Measurements from ENCODE around the gene CD244.

CD244 gene

DNA sequence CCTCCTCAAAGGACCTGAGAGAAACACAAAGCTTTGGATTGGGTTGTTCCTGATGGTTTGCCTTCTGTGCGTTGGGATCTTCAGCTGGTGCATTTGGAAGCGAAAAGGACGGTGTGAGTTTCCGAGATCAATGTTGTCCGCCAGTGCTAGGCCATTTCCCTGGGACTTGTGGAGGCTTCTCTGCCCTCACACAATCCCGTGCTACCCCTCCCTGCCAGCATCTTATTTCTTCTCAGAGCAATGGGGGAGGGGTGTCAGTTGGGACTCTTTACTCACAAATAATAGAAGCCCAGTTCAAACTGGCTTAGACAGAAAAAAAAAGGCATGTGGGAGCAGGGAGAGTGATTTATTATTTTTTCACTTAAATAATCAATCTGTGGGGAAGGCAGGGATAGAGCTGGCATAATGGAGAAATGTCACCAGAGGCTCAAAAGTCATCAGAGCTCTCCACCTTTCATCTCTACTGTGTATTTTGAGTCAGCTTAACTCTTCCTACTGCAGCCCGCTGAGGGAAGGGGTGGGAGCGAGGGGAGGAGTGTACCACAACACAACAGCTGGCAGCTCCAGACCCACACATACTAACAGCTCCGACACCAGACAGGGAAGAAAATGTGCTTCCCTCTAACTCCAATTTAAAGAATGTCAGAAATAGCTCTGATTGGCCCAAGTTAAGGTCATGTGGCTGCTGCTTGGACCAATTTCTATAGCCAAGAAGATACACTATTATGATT is 44.3 kb downstream of the CD244 start:
- Histone ChIP-seq H3K4me3 (ENCODE audit: low read depth in 1 of 2, low read length in 2 of 2) (no peak overlapping the region), H3K4me1 (ENCODE audit: control insufficient read depth in 1 of 2, insufficient read depth in 2 of 2, low read length in 2 of 2) (peaks cover 0 to 4% of the 10 kb centered on the region in 2 donors), H3K36me3 (ENCODE audit: control insufficient read depth in 1 of 2, insufficient read depth in 2 of 2, low read length in 2 of 2) (no peaks in the 10 kb centered on the region), H3K27me3 (ENCODE audit: control insufficient read depth in 1 of 2, insufficient read depth in 2 of 2, low read length in 2 of 2) (no peaks in the 10 kb centered on the region), H3K9me3 (ENCODE audit: control insufficient read depth in 1 of 2, low read length in 2 of 2) (no peaks in the 10 kb centered on the region), H3K9ac (ENCODE audit: low read depth in 1 of 2, low read length in 2 of 2) (no peak overlapping the region), H3K27ac (ENCODE audit: low read depth, low read length) (no peak overlapping the region)

DNA sequence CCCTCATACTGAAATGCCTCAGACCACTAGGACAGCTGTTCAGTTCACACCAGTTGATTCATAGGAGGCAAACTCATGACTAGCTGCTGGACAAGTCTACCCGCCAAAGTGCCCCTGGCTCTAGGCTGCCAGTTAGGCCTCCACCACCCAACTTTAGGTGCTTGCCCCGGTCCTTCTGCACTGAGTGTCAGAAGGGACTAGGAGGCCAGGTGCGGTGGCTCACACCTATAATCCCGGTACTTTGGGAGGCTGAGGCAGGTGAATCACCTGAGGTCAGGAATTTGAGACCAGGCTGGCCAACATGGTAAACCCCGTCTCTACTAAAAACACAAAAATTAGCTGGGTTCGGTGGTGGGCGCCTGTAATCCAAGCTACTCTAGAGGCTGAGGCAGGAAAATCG is 47.8 kb downstream of the CD244 start:
- H3K9me3 ChIP-seq (ENCODE audit: control insufficient read depth in 1 of 2, low read length in 2 of 2) = no peaks in the 10 kb centered on the region
- peaks cover 0 to 8% of the 10 kb centered on the region in 2 donors for H3K4me1 ChIP-seq (ENCODE audit: control insufficient read depth in 1 of 2, insufficient read depth in 2 of 2, low read length in 2 of 2)
- H3K27ac ChIP-seq (ENCODE audit: low read depth, low read length) = no peak overlapping the region
- no peak overlapping the region for H3K4me3 ChIP-seq (ENCODE audit: low read depth in 1 of 2, low read length in 2 of 2)
- no peaks in the 10 kb centered on the region for H3K27me3 ChIP-seq (ENCODE audit: control insufficient read depth in 1 of 2, insufficient read depth in 2 of 2, low read length in 2 of 2)
- H3K9ac ChIP-seq (ENCODE audit: low read depth in 1 of 2, low read length in 2 of 2) = no peak overlapping the region
- H3K36me3 ChIP-seq (ENCODE audit: control insufficient read depth in 1 of 2, insufficient read depth in 2 of 2, low read length in 2 of 2) = no peaks in the 10 kb centered on the region

DNA sequence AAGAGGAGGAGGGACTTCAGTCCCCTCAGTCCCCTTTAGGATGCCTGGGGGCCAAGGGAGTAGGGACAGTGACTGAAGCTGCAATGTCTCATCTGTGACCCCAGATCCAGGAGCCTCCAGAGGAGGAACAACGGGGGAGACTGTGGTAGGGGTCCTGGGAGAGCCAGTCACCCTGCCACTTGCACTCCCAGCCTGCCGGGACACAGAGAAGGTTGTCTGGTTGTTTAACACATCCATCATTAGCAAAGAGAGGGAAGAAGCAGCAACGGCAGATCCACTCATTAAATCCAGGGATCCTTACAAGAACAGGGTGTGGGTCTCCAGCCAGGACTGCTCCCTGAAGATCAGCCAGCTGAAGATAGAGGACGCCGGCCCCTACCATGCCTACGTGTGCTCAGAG is 48.4 kb downstream of the CD244 start:
- Histone ChIP-seq H3K9ac (ENCODE audit: low read depth in 1 of 2, low read length in 2 of 2) (no peak overlapping the region), H3K4me1 (ENCODE audit: control insufficient read depth in 1 of 2, insufficient read depth in 2 of 2, low read length in 2 of 2) (peaks cover 0 to 8% of the 10 kb centered on the region in 2 donors), H3K27me3 (ENCODE audit: control insufficient read depth in 1 of 2, insufficient read depth in 2 of 2, low read length in 2 of 2) (no peaks in the 10 kb centered on the region), H3K36me3 (ENCODE audit: control insufficient read depth in 1 of 2, insufficient read depth in 2 of 2, low read length in 2 of 2) (no peaks in the 10 kb centered on the region), H3K4me3 (ENCODE audit: low read depth in 1 of 2, low read length in 2 of 2) (no peak overlapping the region), H3K27ac (ENCODE audit: low read depth, low read length) (no peak overlapping the region), H3K9me3 (ENCODE audit: control insufficient read depth in 1 of 2, low read length in 2 of 2) (no peaks in the 10 kb centered on the region)

DNA sequence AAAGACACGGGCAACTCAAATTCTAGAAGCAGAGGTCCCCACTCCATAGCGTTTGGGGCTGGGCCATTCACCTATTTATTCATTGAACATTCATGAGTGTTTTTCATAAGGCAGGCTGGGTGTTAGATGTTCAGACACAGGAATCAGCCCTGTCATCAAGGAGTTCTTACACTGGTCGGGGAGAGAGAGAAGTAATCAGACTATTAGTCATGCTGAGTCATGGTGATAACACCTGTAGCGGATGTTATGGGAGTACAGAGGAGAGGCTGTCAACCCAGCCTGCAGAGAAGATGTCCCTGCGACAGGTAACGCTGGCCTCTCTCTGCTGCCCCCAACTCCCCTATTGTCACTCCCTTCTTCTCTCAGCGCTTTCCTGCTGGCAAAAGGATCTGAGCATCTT is 49.5 kb downstream of the CD244 start:
- no peak overlapping the region for H3K4me3 ChIP-seq (ENCODE audit: low read depth in 1 of 2, low read length in 2 of 2)
- no peak overlapping the region for H3K27ac ChIP-seq (ENCODE audit: low read depth, low read length)
- H3K4me1 ChIP-seq (ENCODE audit: control insufficient read depth in 1 of 2, insufficient read depth in 2 of 2, low read length in 2 of 2) = peaks cover 0 to 8% of the 10 kb centered on the region in 2 donors
- H3K27me3 ChIP-seq (ENCODE audit: control insufficient read depth in 1 of 2, insufficient read depth in 2 of 2, low read length in 2 of 2) = no peaks in the 10 kb centered on the region
- no peak overlapping the region for H3K9ac ChIP-seq (ENCODE audit: low read depth in 1 of 2, low read length in 2 of 2)
- no peaks in the 10 kb centered on the region for H3K36me3 ChIP-seq (ENCODE audit: control insufficient read depth in 1 of 2, insufficient read depth in 2 of 2, low read length in 2 of 2)
- H3K9me3 ChIP-seq (ENCODE audit: control insufficient read depth in 1 of 2, low read length in 2 of 2) = no peaks in the 10 kb centered on the region

DNA sequence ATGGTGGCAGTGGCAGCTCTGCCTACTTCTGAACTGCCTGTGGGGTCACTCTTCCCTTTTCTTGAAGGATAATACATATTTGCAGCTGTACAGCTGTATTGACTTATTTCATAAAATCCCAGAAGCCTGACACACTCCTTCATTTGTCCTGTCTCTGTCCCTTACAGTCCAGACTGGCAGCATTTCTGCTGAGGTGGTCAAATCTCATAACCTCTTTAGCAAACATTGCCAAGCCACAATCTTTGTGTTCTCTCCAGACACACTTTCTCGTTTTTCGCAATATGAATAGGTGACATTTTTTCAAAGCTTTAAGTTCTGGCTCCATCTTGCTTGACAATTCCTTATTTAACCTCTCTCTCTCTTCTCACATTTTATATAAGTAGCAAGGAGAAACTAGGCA is 51.5 kb downstream of the CD244 start:
- Histone ChIP-seq H3K4me3 (ENCODE audit: low read depth in 1 of 2, low read length in 2 of 2) (no peak overlapping the region), H3K9ac (ENCODE audit: low read depth in 1 of 2, low read length in 2 of 2) (no peak overlapping the region), H3K27me3 (ENCODE audit: control insufficient read depth in 1 of 2, insufficient read depth in 2 of 2, low read length in 2 of 2) (no peaks in the 10 kb centered on the region), H3K4me1 (ENCODE audit: control insufficient read depth in 1 of 2, insufficient read depth in 2 of 2, low read length in 2 of 2) (peaks cover 0 to 8% of the 10 kb centered on the region in 2 donors), H3K36me3 (ENCODE audit: control insufficient read depth in 1 of 2, insufficient read depth in 2 of 2, low read length in 2 of 2) (no peaks in the 10 kb centered on the region), H3K27ac (ENCODE audit: low read depth, low read length) (no peak overlapping the region), H3K9me3 (ENCODE audit: control insufficient read depth in 1 of 2, low read length in 2 of 2) (peaks cover 0 to 3% of the 10 kb centered on the region in 2 donors)

DNA sequence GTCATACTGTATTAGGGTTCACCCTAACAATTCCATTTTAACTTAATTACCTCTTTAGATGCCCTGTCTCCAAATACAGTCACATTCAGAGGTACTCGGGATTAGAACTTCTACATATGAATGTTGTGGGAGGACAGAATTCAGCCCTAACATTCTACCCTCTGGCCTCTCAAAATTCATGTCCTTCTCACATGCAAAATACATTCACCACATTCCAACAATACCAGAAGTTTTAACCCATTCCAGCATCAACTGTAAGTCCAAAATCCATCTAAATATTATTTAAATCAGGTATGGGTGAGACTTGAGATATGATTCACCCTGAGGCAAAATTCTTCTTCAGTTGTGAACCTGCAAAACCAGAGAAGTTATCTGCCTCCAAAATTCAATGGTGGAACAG is 52.2 kb downstream of the CD244 start:
- Histone ChIP-seq H3K4me3 (ENCODE audit: low read depth in 1 of 2, low read length in 2 of 2) (no peak overlapping the region), H3K4me1 (ENCODE audit: control insufficient read depth in 1 of 2, insufficient read depth in 2 of 2, low read length in 2 of 2) (peaks cover 0 to 8% of the 10 kb centered on the region in 2 donors), H3K27me3 (ENCODE audit: control insufficient read depth in 1 of 2, insufficient read depth in 2 of 2, low read length in 2 of 2) (no peaks in the 10 kb centered on the region), H3K27ac (ENCODE audit: low read depth, low read length) (no peak overlapping the region), H3K9me3 (ENCODE audit: control insufficient read depth in 1 of 2, low read length in 2 of 2) (peaks cover 0 to 3% of the 10 kb centered on the region in 2 donors), H3K36me3 (ENCODE audit: control insufficient read depth in 1 of 2, insufficient read depth in 2 of 2, low read length in 2 of 2) (no peaks in the 10 kb centered on the region), H3K9ac (ENCODE audit: low read depth in 1 of 2, low read length in 2 of 2) (no peak overlapping the region)

DNA sequence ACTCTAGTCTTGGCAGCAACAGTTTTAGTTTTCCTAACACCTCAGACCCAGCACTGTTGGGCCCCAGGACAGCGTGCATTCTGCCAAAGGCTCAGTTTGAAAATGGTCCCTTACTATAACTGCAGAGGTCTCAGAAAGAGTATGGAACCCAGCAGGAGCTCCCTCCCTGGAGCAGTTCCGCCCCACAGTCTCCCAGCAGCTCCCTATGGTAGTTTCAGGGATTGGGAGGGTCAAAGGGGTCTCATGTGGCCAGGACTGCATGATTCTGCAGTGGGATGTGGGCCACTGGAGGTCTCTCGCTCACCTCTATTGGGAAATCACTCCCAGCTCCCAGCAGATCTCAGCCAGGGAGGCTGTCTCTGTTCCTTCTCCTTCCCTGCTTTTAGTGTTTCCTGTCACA is 54.4 kb downstream of the CD244 start:
- Histone ChIP-seq H3K27ac (ENCODE audit: low read depth, low read length) (no peak overlapping the region), H3K4me3 (ENCODE audit: low read depth in 1 of 2, low read length in 2 of 2) (no peak overlapping the region), H3K9ac (ENCODE audit: low read depth in 1 of 2, low read length in 2 of 2) (no peak overlapping the region), H3K9me3 (ENCODE audit: control insufficient read depth in 1 of 2, low read length in 2 of 2) (peaks cover 0 to 3% of the 10 kb centered on the region in 2 donors), H3K4me1 (ENCODE audit: control insufficient read depth in 1 of 2, insufficient read depth in 2 of 2, low read length in 2 of 2) (peaks cover 0 to 4% of the 10 kb centered on the region in 2 donors), H3K36me3 (ENCODE audit: control insufficient read depth in 1 of 2, insufficient read depth in 2 of 2, low read length in 2 of 2) (no peaks in the 10 kb centered on the region), H3K27me3 (ENCODE audit: control insufficient read depth in 1 of 2, insufficient read depth in 2 of 2, low read length in 2 of 2) (no peaks in the 10 kb centered on the region)

DNA sequence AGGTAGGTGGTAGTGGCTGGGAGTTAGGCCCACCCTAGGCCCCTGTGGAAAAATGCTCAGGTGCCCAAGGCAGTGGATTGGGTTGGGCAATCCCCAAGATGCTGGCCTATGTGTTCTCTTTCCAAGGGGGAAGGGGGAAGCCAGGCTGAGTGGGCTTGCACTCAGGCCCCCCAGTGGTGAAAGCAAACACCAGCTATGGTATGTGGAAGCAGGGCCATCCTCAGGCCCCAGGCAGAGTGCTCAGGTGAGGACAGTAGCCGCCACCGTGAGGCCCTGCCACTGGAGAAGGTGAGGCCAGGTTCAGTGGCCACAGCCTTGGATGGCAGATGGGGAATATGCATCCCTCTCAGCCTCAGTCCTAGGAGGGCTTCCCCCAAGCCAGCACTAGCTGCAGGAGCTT is 54.9 kb downstream of the CD244 start:
- Histone ChIP-seq H3K4me3 (ENCODE audit: low read depth in 1 of 2, low read length in 2 of 2) (no peak overlapping the region), H3K9ac (ENCODE audit: low read depth in 1 of 2, low read length in 2 of 2) (no peak overlapping the region), H3K27ac (ENCODE audit: low read depth, low read length) (no peak overlapping the region), H3K9me3 (ENCODE audit: control insufficient read depth in 1 of 2, low read length in 2 of 2) (peaks cover 0 to 3% of the 10 kb centered on the region in 2 donors), H3K36me3 (ENCODE audit: control insufficient read depth in 1 of 2, insufficient read depth in 2 of 2, low read length in 2 of 2) (no peaks in the 10 kb centered on the region), H3K4me1 (ENCODE audit: control insufficient read depth in 1 of 2, insufficient read depth in 2 of 2, low read length in 2 of 2) (no peaks in the 10 kb centered on the region), H3K27me3 (ENCODE audit: control insufficient read depth in 1 of 2, insufficient read depth in 2 of 2, low read length in 2 of 2) (no peaks in the 10 kb centered on the region)

DNA sequence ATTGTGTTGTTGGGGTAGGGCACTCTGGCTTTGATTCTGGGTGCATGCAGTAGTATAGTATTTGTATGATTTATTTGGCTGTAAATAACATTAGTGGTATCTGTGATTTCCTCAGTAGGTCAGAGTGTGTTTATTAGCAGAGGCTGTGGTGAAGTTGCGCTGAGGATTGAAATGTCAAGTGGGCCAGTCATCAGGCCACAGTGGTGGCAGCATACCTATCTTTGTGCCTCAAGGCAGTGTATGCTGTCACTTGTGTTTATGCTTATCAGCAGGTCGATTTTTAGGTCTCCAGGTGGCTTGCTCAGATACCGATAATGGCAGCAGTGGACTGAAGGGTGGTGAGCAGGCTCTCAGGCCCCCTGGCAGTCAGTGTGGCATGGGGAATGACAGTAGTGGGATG is 55.4 kb downstream of the CD244 start:
- peaks cover 0 to 3% of the 10 kb centered on the region in 2 donors for H3K9me3 ChIP-seq (ENCODE audit: control insufficient read depth in 1 of 2, low read length in 2 of 2)
- H3K9ac ChIP-seq (ENCODE audit: low read depth in 1 of 2, low read length in 2 of 2) = no peak overlapping the region
- no peaks in the 10 kb centered on the region for H3K4me1 ChIP-seq (ENCODE audit: control insufficient read depth in 1 of 2, insufficient read depth in 2 of 2, low read length in 2 of 2)
- no peak overlapping the region for H3K27ac ChIP-seq (ENCODE audit: low read depth, low read length)
- H3K4me3 ChIP-seq (ENCODE audit: low read depth in 1 of 2, low read length in 2 of 2) = no peak overlapping the region
- no peaks in the 10 kb centered on the region for H3K36me3 ChIP-seq (ENCODE audit: control insufficient read depth in 1 of 2, insufficient read depth in 2 of 2, low read length in 2 of 2)
- no peaks in the 10 kb centered on the region for H3K27me3 ChIP-seq (ENCODE audit: control insufficient read depth in 1 of 2, insufficient read depth in 2 of 2, low read length in 2 of 2)

DNA sequence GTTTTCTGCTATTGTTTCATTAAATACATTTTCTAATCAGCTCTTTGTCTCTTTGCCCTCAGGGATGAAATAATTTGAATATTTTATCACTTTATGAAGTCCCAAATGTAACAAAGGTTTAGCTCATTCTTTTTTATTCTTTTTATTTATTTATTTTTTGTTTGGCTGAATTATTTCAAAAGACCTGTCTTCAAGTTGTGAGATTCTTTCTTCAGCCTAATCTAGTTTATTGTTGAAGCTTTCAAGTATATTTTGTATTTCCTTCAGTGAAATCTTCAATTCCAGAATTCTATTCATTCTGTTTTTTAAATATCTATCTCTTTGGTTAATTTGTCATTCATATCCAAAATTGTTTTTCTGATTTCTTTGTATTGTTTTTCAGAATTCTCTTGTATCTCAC is 55.9 kb downstream of the CD244 start:
- Histone ChIP-seq H3K36me3 (ENCODE audit: control insufficient read depth in 1 of 2, insufficient read depth in 2 of 2, low read length in 2 of 2) (no peaks in the 10 kb centered on the region), H3K27me3 (ENCODE audit: control insufficient read depth in 1 of 2, insufficient read depth in 2 of 2, low read length in 2 of 2) (no peaks in the 10 kb centered on the region), H3K9me3 (ENCODE audit: control insufficient read depth in 1 of 2, low read length in 2 of 2) (peaks cover 0 to 3% of the 10 kb centered on the region in 2 donors), H3K4me1 (ENCODE audit: control insufficient read depth in 1 of 2, insufficient read depth in 2 of 2, low read length in 2 of 2) (no peaks in the 10 kb centered on the region), H3K4me3 (ENCODE audit: low read depth in 1 of 2, low read length in 2 of 2) (no peak overlapping the region), H3K27ac (ENCODE audit: low read depth, low read length) (no peak overlapping the region), H3K9ac (ENCODE audit: low read depth in 1 of 2, low read length in 2 of 2) (no peak overlapping the region)
